Ishikawa (cell line): ENCODE results near the gene TMEM89.

Experiments used
- CEBPB ChIP-seq: IDR thresholded peaks from 2 replicates; pipeline ENCODE4 v1.6.1; 2012
- CREB1 ChIP-seq: IDR thresholded peaks from 2 replicates; pipeline ENCODE4 v1.6.1; 2012; ENCODE audit warnings: low read depth
- EGR1 ChIP-seq: IDR thresholded peaks from 2 replicates; pipeline ENCODE4 v1.6.1; 2012
- EP300 ChIP-seq: IDR thresholded peaks from 2 replicates; pipeline ENCODE4 v1.6.1; 2012; ENCODE audit warnings: borderline replicate concordance
- FOXM1 ChIP-seq: IDR thresholded peaks from 2 replicates; pipeline ENCODE4 v1.6.1; 2012; ENCODE audit warnings: low read depth, borderline replicate concordance
- NFIC ChIP-seq: IDR thresholded peaks from 2 replicates; pipeline ENCODE4 v1.6.1; 2012
- RAD21 ChIP-seq: IDR thresholded peaks from 2 replicates; pipeline ENCODE4 v1.6.1; 2012; ENCODE audit warnings: low read depth
- TAF1 ChIP-seq: IDR thresholded peaks from 2 replicates; pipeline ENCODE4 v1.6.1; 2012; ENCODE audit warnings: low read depth, mild to moderate bottlenecking
- TCF12 ChIP-seq: IDR thresholded peaks from 2 replicates; pipeline ENCODE4 v1.6.1; 2012; ENCODE audit warnings: low read depth
- TEAD4 ChIP-seq: IDR thresholded peaks from 2 replicates; pipeline ENCODE4 v1.6.1; 2012
- USF1 ChIP-seq: IDR thresholded peaks from 2 replicates; pipeline ENCODE4 v1.6.1; 2012
- YY1 ChIP-seq: IDR thresholded peaks from 2 replicates; pipeline ENCODE4 v1.6.1; 2012; ENCODE audit warnings: low read depth
- ZBTB7A ChIP-seq: IDR thresholded peaks from 2 replicates; pipeline ENCODE4 v1.6.1; 2012; ENCODE audit warnings: low read depth
- TF ChIP-seq, protein P1 (sequence below): IDR thresholded peaks from 2 replicates; pipeline ENCODE4 v1.6.1; 2012
- TF ChIP-seq, protein P2 (sequence below): IDR thresholded peaks from 2 replicates; pipeline ENCODE4 v1.6.1; 2012; ENCODE audit warnings: low read depth, mild to moderate bottlenecking

TMEM89 gene

DNA sequence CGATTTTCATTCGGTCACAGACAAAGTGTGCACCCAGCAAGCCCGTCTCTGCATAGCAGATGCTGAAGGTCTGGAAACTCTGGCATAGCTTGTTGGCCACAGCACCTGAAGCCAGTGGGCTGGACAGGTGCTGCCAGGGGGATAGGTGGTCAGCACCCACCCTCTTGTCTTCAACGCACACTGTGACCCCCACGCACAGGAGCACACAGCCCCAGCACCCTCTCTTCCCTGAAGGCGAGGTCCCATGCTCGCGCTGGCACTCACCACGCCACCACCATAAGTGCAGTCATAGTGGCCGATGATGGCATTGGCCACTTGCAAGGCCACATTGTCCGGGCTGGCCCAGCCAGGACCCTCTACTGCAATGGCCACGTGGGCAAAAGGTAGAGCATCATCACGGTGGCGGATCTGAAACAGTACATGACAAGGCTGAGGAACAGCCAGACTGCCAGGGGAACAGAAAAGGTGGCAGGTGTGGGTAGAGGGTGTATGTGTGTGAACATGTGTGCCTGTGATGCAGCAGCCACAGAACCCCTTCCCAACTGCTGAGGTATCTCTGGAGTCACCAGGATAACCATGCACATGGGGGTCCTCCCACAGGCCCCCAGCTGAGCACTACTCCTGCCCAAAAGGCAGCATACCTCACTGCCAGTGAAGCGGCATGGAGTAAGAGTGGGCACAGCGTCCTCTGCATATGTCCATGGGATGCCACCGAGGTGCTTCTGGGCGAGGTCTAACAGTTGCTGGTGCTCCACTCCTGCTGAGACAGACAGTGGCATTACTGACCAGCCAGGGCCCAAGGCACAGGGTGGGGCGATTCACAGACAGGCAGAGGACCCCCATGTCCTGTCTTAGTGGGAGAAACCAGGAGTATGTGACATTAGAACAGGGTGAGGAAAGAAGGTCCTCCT lies 20.6 kb downstream of the TMEM89 start:
- TF ChIP-seq CEBPB (no peak), RAD21 (no peak), TCF12 (no peak)
- TF ChIP-seq, protein P1, sequence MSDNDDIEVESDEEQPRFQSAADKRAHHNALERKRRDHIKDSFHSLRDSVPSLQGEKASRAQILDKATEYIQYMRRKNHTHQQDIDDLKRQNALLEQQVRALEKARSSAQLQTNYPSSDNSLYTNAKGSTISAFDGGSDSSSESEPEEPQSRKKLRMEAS = no peak

GRCh38 chr3:48599509-48600285 lies 21.9 kb downstream of the TMEM89 start:
- TF ChIP-seq TEAD4 = no peak
- no peak for TF ChIP-seq CEBPB
- TF ChIP-seq, protein P2, sequence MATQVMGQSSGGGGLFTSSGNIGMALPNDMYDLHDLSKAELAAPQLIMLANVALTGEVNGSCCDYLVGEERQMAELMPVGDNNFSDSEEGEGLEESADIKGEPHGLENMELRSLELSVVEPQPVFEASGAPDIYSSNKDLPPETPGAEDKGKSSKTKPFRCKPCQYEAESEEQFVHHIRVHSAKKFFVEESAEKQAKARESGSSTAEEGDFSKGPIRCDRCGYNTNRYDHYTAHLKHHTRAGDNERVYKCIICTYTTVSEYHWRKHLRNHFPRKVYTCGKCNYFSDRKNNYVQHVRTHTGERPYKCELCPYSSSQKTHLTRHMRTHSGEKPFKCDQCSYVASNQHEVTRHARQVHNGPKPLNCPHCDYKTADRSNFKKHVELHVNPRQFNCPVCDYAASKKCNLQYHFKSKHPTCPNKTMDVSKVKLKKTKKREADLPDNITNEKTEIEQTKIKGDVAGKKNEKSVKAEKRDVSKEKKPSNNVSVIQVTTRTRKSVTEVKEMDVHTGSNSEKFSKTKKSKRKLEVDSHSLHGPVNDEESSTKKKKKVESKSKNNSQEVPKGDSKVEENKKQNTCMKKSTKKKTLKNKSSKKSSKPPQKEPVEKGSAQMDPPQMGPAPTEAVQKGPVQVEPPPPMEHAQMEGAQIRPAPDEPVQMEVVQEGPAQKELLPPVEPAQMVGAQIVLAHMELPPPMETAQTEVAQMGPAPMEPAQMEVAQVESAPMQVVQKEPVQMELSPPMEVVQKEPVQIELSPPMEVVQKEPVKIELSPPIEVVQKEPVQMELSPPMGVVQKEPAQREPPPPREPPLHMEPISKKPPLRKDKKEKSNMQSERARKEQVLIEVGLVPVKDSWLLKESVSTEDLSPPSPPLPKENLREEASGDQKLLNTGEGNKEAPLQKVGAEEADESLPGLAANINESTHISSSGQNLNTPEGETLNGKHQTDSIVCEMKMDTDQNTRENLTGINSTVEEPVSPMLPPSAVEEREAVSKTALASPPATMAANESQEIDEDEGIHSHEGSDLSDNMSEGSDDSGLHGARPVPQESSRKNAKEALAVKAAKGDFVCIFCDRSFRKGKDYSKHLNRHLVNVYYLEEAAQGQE = no peak
- TF ChIP-seq YY1 = no peak
- TF ChIP-seq NFIC = no peak
- TF ChIP-seq TCF12 = no peak
- TF ChIP-seq TAF1 = no peak
- no peak for TF ChIP-seq EP300
- no peak for TF ChIP-seq ZBTB7A
- no peak for TF ChIP-seq FOXM1
- no peak for TF ChIP-seq USF1
- no peak for TF ChIP-seq RAD21
- no peak for TF ChIP-seq EGR1
- TF ChIP-seq CREB1 = no peak
- TF ChIP-seq, protein P1 = no peak

- TF ChIP-seq YY1 (no peak), FOXM1 (no peak), TAF1 (no peak), TCF12 (no peak), CEBPB (no peak), NFIC (no peak), EP300 (no peak), CREB1 (no peak), RAD21 (no peak), TEAD4 (no peak), USF1 (no peak), ZBTB7A (no peak), EGR1 (no peak)
- TF ChIP-seq, protein P2 = no peak
- TF ChIP-seq, protein P1 = no peak
Observed at GRCh38 chr3:48599077-48599501, 22.5 kb downstream of the TMEM89 start.

DNA sequence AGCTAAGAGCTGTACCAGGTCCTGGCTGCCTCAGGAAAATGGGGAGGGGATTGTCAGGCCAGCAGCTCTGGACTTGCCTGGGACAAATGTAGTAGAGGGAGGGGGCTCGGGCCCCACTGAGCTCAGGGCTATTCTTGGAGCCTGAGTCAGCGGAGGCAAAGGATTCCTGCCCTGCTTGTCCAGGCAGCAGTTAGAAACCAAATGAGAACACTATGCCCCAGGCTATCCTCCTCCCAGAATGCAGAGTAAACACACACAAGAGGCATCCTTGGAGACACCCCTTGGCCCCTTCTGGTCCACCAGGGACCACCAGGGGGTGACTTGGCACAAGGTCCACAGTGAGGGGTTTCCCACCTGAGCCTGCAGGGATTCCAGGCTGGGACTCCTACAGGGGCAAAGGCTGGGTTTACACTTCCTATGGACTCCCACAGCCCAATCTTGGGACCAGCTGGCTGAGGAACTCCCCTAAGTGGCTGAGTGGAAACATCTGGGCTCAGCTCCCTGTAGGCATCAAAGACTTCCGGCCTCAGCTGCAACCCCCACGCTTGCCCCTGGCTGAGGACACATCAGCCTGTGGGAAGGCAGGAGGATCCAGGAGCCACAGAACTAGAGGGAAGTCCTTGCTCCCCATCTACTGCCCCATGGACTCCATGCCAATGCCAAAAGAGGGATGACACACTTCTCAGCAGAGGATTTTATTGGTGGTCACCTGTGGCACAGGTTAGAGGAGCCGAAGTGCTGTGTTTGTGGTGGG lies 23.1 kb downstream of the TMEM89 start:
- no peak for TF ChIP-seq EP300
- TF ChIP-seq, protein P2 = no peak
- TF ChIP-seq YY1 = no peak
- TF ChIP-seq USF1 = no peak
- TF ChIP-seq TEAD4 = no peak
- TF ChIP-seq RAD21 = no peak
- no peak for TF ChIP-seq NFIC
- TF ChIP-seq, protein P1 = no peak
- no peak for TF ChIP-seq TCF12
- no peak for TF ChIP-seq TAF1
- TF ChIP-seq CREB1 = no peak
- no peak for TF ChIP-seq CEBPB
- TF ChIP-seq EGR1 = no peak
- TF ChIP-seq ZBTB7A = no peak
- TF ChIP-seq FOXM1 = no peak
